GM12892 (cell line): ENCODE results near the gene ABLIM3.

Source experiments
- POLR2A ChIP-seq: IDR thresholded peaks from 2 replicates; pipeline ENCODE4 v1.6.1; 2011; ENCODE audit warnings: low read depth, low read length, control low read depth
- POLR2AphosphoS5 ChIP-seq: IDR thresholded peaks from 2 replicates; pipeline ENCODE4 v1.6.1; 2011; ENCODE audit warnings: low read depth, low read length, control low read depth
- TAF1 ChIP-seq: IDR thresholded peaks from 2 replicates; pipeline ENCODE4 v1.6.1; 2011; ENCODE audit warnings: low read depth, mild to moderate bottlenecking, control low read depth, low read length, borderline replicate concordance

DNA sequence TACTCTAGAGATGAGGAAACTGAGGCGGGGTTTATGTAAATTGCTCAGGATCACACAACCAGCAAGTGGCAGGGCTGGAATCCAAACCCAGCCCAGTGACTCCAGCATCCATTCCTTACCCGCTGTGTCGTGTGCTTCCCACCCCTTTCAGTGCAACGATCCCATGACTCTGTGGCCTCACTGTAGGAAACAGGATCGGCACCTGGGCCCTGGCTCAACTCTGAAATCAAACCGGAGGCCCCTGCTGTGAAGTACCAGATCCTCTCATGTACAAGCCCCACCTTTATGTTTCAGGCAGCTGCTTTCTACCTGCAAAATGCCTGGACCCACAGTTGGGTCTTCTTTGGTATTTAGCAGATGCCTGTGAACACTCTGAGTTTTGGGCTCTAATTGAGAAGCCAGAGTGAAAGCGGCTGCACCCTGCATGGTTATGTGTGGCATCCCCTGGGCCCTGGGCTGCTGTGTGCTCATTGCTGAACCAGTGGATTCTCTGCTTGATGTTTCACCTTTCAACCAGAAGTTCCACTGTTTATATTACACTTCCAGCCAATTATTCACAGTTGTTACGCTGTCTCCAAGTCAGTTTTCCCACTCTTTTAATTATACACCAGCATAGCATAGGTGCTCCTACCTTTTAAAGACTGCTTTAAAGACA lies 36.7 kb downstream of the ABLIM3 start:
- TF ChIP-seq POLR2A (no peak), TAF1 (no peak), POLR2AphosphoS5 (no peak)
